H9 (cell line): ENCODE data around the gene ZMYND11. TPM values are rescaled to one million over a fixed set of nuclear protein-coding genes. Genes with fewer than 3 reads are reported as not detected.

Source experiments
- DNase-seq: peaks from one replicate; pipeline ENCODE4 v3.0.0-alpha.2; 2017
- H2AFZ ChIP-seq: one replicate; pipeline ENCODE4 v1.6.1; 2013; ENCODE audit warnings: mild to moderate bottlenecking, low read length, control low read depth, moderate library complexity
- H2AK5ac ChIP-seq: 2 replicates; pipeline ENCODE4 v1.6.1; 2013; ENCODE audit warnings: low read length, control low read depth, mixed read lengths; ENCODE audit not compliant: insufficient read length
- H2BK120ac ChIP-seq: one replicate; pipeline ENCODE4 v1.6.1; 2013; ENCODE audit warnings: low read depth, mild to moderate bottlenecking, low read length, control low read depth, inconsistent platforms; ENCODE audit not compliant: poor library complexity, severe bottlenecking
- H2BK12ac ChIP-seq: 2 replicates; pipeline ENCODE4 v1.6.1; 2013; ENCODE audit warnings: low read length, control low read depth, mixed read lengths, low read depth; ENCODE audit not compliant: insufficient read length
- H2BK15ac ChIP-seq: 2 replicates; pipeline ENCODE4 v1.6.1; 2013; ENCODE audit warnings: low read depth, low read length, control low read depth
- H2BK20ac ChIP-seq: one replicate; pipeline ENCODE4 v1.6.1; 2013; ENCODE audit warnings: low read depth, mild to moderate bottlenecking, low read length, control low read depth, inconsistent platforms; ENCODE audit not compliant: poor library complexity, severe bottlenecking
- H2BK5ac ChIP-seq: 2 replicates; pipeline ENCODE4 v1.6.1; 2013; ENCODE audit warnings: low read length, control low read depth, mixed read lengths; ENCODE audit not compliant: insufficient read length
- H3K14ac ChIP-seq: 2 replicates; pipeline ENCODE4 v1.6.1; 2013; ENCODE audit warnings: low read length, control low read depth; ENCODE audit not compliant: insufficient read depth
- H3K18ac ChIP-seq: 2 replicates; pipeline ENCODE4 v1.6.1; 2013; ENCODE audit warnings: low read depth, mild to moderate bottlenecking, mixed read lengths, low read length, control low read depth; ENCODE audit not compliant: insufficient read length
- H3K23ac ChIP-seq: 2 replicates; pipeline ENCODE4 v1.6.1; 2013; ENCODE audit warnings: low read length, control low read depth, mixed read lengths, low read depth; ENCODE audit not compliant: insufficient read length
- H3K23me2 ChIP-seq: 2 replicates; pipeline ENCODE4 v1.6.1; 2013; ENCODE audit warnings: low read depth, mild to moderate bottlenecking, mixed read lengths, low read length, control low read depth; ENCODE audit not compliant: insufficient read length, poor library complexity, severe bottlenecking
- H3K27ac ChIP-seq: 2 replicates; pipeline ENCODE4 v1.5.1; 2013; ENCODE audit warnings: low read length, control low read depth, mixed read lengths, low read depth; ENCODE audit not compliant: insufficient read length
- H3K27me3 ChIP-seq: 2 replicates; pipeline ENCODE4 v1.6.1; 2013; ENCODE audit warnings: low read length, control low read depth, inconsistent platforms; ENCODE audit not compliant: insufficient read depth
- H3K4ac ChIP-seq: 2 replicates; pipeline ENCODE4 v1.6.1; 2013; ENCODE audit warnings: low read depth, mild to moderate bottlenecking, control low read depth, inconsistent platforms, low read length, moderate library complexity
- H3K4me1 ChIP-seq: 2 replicates; pipeline ENCODE4 v1.6.1; 2013; ENCODE audit warnings: low read length, control low read depth, inconsistent platforms; ENCODE audit not compliant: insufficient read depth
- H3K4me2 ChIP-seq: 2 replicates; pipeline ENCODE4 v1.6.1; 2013; ENCODE audit warnings: low read length, control low read depth, mixed read lengths; ENCODE audit not compliant: insufficient read length, insufficient read depth
- H3K56ac ChIP-seq: 2 replicates; pipeline ENCODE4 v1.6.1; 2013; ENCODE audit warnings: low read depth, mild to moderate bottlenecking, mixed read lengths, low read length, control low read depth; ENCODE audit not compliant: insufficient read length
- H3K79me1 ChIP-seq: 2 replicates; pipeline ENCODE4 v1.6.1; 2013; ENCODE audit warnings: low read depth, mild to moderate bottlenecking, moderate library complexity, low read length, control low read depth, inconsistent platforms; ENCODE audit not compliant: insufficient read depth, poor library complexity, severe bottlenecking
- H3K79me2 ChIP-seq: 2 replicates; pipeline ENCODE4 v1.6.1; 2013; ENCODE audit warnings: low read length, control low read depth, inconsistent platforms; ENCODE audit not compliant: insufficient read depth
- H3K9ac ChIP-seq: 2 replicates; pipeline ENCODE4 v1.6.1; 2013; ENCODE audit warnings: low read length, control low read depth, mixed read lengths; ENCODE audit not compliant: insufficient read length; ENCODE audit errors: extremely low read depth
- H3K9me3 ChIP-seq: one replicate; pipeline ENCODE4 v1.6.1; 2013; ENCODE audit warnings: low read depth, low read length, inconsistent platforms; ENCODE audit not compliant: control insufficient read depth
- H3T11ph ChIP-seq: one replicate; pipeline ENCODE4 v1.6.1; 2013; ENCODE audit warnings: mild to moderate bottlenecking, low read length, control low read depth, inconsistent platforms
- H4K20me1 ChIP-seq: one replicate; pipeline ENCODE4 v1.6.1; 2013; ENCODE audit not compliant: control insufficient read depth, insufficient read length, insufficient read depth
- H4K5ac ChIP-seq: 2 replicates; pipeline ENCODE4 v1.6.1; 2013; ENCODE audit warnings: low read depth, mild to moderate bottlenecking, mixed read lengths, low read length, control low read depth; ENCODE audit not compliant: insufficient read length
- H4K8ac ChIP-seq: replicated peaks from 2 replicates; pipeline ENCODE4 v1.6.1; 2013; ENCODE audit warnings: low read length, control low read depth, mixed read lengths, low read depth; ENCODE audit not compliant: insufficient read length
- H4K91ac ChIP-seq: 2 replicates; pipeline ENCODE4 v1.6.1; 2013; ENCODE audit warnings: low read depth, mild to moderate bottlenecking, moderate library complexity, mixed read lengths, low read length, control low read depth; ENCODE audit not compliant: insufficient read length
- H3K27ac Mint-ChIP-seq, 3 experiments: 2 replicates in 2 of 3; 3 replicates in 1 of 3; pipeline ENCODE4 v1.8.0; 2020 to 2021; ENCODE audit warnings: mixed read lengths in 3 of 3, mild to moderate bottlenecking in 1 of 3, moderate library complexity in 1 of 3
- H3K27me3 Mint-ChIP-seq: 2 replicates; pipeline ENCODE4 v1.8.0; 2021; ENCODE audit warnings: low read depth, mild to moderate bottlenecking, moderate library complexity, mixed read lengths
- H3K36me3 Mint-ChIP-seq, 3 experiments: 2 replicates in 2 of 3; 3 replicates in 1 of 3; pipeline ENCODE4 v1.8.0; 2020 to 2021; ENCODE audit warnings: low read depth in 3 of 3, mixed read lengths in 3 of 3; ENCODE audit not compliant: insufficient read depth in 1 of 3
- H3K4me1 Mint-ChIP-seq, 2 experiments: 2 replicates each; pipeline ENCODE4 v1.8.0; 2020; ENCODE audit warnings: mixed read lengths in 2 of 2
- H3K4me3 Mint-ChIP-seq, 2 experiments: 2 replicates in 1 of 2; 3 replicates in 1 of 2; pipeline ENCODE4 v1.8.0; 2020 to 2021; ENCODE audit warnings: mild to moderate bottlenecking in 2 of 2, mixed read lengths in 2 of 2, moderate library complexity in 1 of 2
- H3K9me3 Mint-ChIP-seq, 2 experiments: 2 replicates in 1 of 2; 3 replicates in 1 of 2; pipeline ENCODE4 v1.8.0; 2020; ENCODE audit warnings: mild to moderate bottlenecking in 2 of 2, mixed read lengths in 2 of 2, moderate library complexity in 1 of 2
- CTCF ChIP-seq: fragments of 200-600 bp; sonication (generic); conservative IDR thresholded peaks from 3 replicates; pipeline ENCODE4 v1.8.0; 2021; ENCODE audit warnings: antibody characterized with exemption, mild to moderate bottlenecking
- WGBS: extraction: QIAGEN DNeasy Blood & Tissue Kit; methylation state at CpG from one replicate; pipeline ENCODE4 v1.1.7; 2013; ENCODE audit warnings: missing lambda C conversion rate, low lambda C conversion rate, mixed read lengths; ENCODE audit not compliant: insufficient read length; ENCODE audit errors: extremely low coverage; 5-methylcytosine and 5-hydroxymethylcytosine counted together
- total RNA-seq: library from RNA; stranded (reverse); gene quantifications from 2 replicates; pipeline ENCODE4 v1.2.1, GENCODE V29; 2021

The ZMYND11 gene
- total RNA-seq, 1 experiment from 2014 or later, result 33.7 TPM

DNA sequence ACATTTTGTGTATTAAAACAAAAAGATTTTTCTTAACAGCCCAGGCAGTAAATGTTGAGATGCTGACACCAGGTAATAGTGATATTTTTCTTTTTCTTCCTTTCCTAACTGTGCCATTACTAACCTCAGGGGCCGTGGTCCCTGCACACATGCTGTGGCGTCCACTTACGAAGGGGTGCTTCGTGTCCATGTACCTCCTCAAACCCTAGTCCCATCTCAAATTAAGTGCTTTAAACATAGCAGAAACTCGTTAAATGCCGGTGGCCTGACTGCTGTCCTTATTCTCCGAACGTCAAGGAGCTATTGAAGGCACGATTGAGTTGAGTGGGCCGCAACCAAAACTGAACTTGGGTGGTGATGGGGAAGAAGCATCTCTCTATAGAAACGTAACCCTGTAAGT is 132.4 kb downstream of the ZMYND11 start:
- H3K27ac Mint-ChIP-seq, result no peak overlapping the region; a peak in 1 of 7 replicates
- H3K9me3 Mint-ChIP-seq, result no peaks in the 10 kb centered on the region
- H2AFZ ChIP-seq, result no peak overlapping the region
- H3K36me3 Mint-ChIP-seq, result no peaks in the 10 kb centered on the region
- no peak overlapping the region for H4K8ac ChIP-seq
- H3K27ac ChIP-seq, result no peak overlapping the region
- H4K20me1 ChIP-seq, result no peaks in the 10 kb centered on the region
- no peak overlapping the region for H2BK15ac ChIP-seq
- H2BK120ac ChIP-seq, result no peak overlapping the region
- H3K4me2 ChIP-seq, result no peak overlapping the region
- no peak overlapping the region for H3K9ac ChIP-seq
- WGBS, result no CpG with 5 or more reads among the region's 11 CpGs
- H3K23me2 ChIP-seq, result no peaks in the 10 kb centered on the region
- no peaks in the 10 kb centered on the region for H3K27me3 ChIP-seq
- DNase-seq, result no peak
- no peak overlapping the region for H4K91ac ChIP-seq
- H3K18ac ChIP-seq, result no peak overlapping the region
- H2BK12ac ChIP-seq, result no peak overlapping the region
- H3K79me1 ChIP-seq, result no peaks in the 10 kb centered on the region
- no peaks in the 10 kb centered on the region for H3K79me2 ChIP-seq
- no peak overlapping the region for H3T11ph ChIP-seq
- peaks cover 2% of the 10 kb centered on the region; the same call in 1 of the 2 replicates for H3K27me3 Mint-ChIP-seq
- H2BK20ac ChIP-seq, result no peak overlapping the region
- H3K4me1 Mint-ChIP-seq, result peaks cover 21 to 25% of the 10 kb centered on the region in 2 experiments
- H3K4me1 ChIP-seq, result peaks cover 2% of the 10 kb centered on the region; the same call in 1 of the 2 replicates
- no peak overlapping the region for H2BK5ac ChIP-seq
- no peak overlapping the region for H2AK5ac ChIP-seq
- no peak overlapping the region for H3K14ac ChIP-seq
- H3K9me3 ChIP-seq, result no peaks in the 10 kb centered on the region
- TF ChIP-seq CTCF, result no peak
- H3K4me3 Mint-ChIP-seq, result no peak overlapping the region
- H4K5ac ChIP-seq, result no peak overlapping the region
- H3K23ac ChIP-seq, result no peak overlapping the region
- no peak overlapping the region for H3K4ac ChIP-seq
- H3K56ac ChIP-seq, result no peak overlapping the region
